HUES64 (cell line): ENCODE results near the gene SUSD6.

ENCODE experiments used
- H3K27ac ChIP-seq: 2 replicates; pipeline ENCODE4 v1.7.0; 2013; ENCODE audit warnings: low read depth, low read length, inconsistent platforms
- H3K27me3 ChIP-seq: 2 replicates; pipeline ENCODE4 v1.6.1; 2013; ENCODE audit warnings: mild to moderate bottlenecking, low read length; ENCODE audit not compliant: insufficient read depth
- H3K36me3 ChIP-seq: 2 replicates; pipeline ENCODE4 v1.6.1; 2013; ENCODE audit warnings: mild to moderate bottlenecking, low read length; ENCODE audit not compliant: insufficient read depth
- H3K4me1 ChIP-seq: 2 replicates; pipeline ENCODE4 v1.6.1; 2013; ENCODE audit warnings: mild to moderate bottlenecking, low read length, moderate library complexity; ENCODE audit not compliant: insufficient read depth
- H3K4me3 ChIP-seq: 2 replicates; pipeline ENCODE4 v1.5.1; 2013; ENCODE audit warnings: mild to moderate bottlenecking, low read length, moderate library complexity
- H3K9ac ChIP-seq: 2 replicates; pipeline ENCODE4 v1.6.1; 2013; ENCODE audit warnings: mild to moderate bottlenecking, low read depth, low read length
- H3K9me3 ChIP-seq: 2 replicates; pipeline ENCODE4 v1.6.1; 2013; ENCODE audit warnings: low read depth, low read length; ENCODE audit not compliant: insufficient read depth
- WGBS: fragments of 150-250, 120-280 bp; methylation state at CpG from one replicate; pipeline ENCODE4 v1.1.7; 2013; ENCODE audit warnings: missing lambda C conversion rate; 5-methylcytosine and 5-hydroxymethylcytosine counted together

The SUSD6 gene

GRCh38 chr14:69612783-69613130 lies 1.4 kb downstream of the SUSD6 start:
- no peak overlapping the region for H3K27ac ChIP-seq
- H3K4me3 ChIP-seq = peak overlapping the region; percentile 61
- peaks cover 14% of the 10 kb centered on the region for H3K27me3 ChIP-seq
- H3K9me3 ChIP-seq = no peaks in the 10 kb centered on the region
- WGBS = 54% methylated on average over 2 of the region's 2 CpGs
- H3K4me1 ChIP-seq = peaks cover 18% of the 10 kb centered on the region
- H3K9ac ChIP-seq = no peak overlapping the region
- no peaks in the 10 kb centered on the region for H3K36me3 ChIP-seq

DNA sequence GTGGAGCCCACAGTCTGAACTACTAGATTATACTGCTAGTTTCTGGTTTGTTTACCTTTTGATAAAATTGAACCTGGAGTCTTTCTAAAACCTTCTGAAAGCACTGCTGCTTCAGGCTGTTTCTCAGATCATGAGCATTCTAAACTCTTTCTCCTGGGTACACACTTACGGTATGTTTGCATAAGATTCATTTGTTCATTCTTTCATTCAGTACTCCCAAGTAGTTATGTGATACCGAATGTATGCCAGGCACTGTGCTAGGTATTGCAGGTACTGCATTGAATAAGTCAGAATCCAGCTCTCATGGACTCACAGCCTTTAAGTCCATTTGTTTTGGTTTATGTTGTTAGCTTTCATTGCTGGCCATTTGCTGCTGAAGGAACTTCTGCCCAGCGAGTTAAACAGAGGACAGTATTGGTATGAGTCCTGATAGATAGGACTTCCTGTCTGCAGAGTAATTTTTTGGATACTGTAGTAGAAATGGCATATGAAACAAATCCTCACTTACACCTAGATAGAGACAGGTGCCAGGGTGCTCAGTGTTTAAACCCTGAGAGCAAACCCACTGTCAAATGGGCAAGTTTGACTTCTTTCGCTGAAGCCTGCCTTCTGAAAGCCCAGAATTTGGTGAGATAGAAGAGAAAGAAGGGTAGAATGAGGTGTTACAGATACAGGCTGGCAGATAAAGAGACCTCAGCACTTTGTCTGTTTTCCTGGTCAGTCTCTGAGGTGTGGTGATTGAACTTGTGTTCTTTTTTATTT lies 2.1 kb downstream of the SUSD6 start:
- Histone ChIP-seq H3K4me1 (peaks cover 18% of the 10 kb centered on the region), H3K27ac (no peak overlapping the region), H3K9ac (no peak overlapping the region), H3K4me3 (no peak overlapping the region), H3K27me3 (peaks cover 14% of the 10 kb centered on the region), H3K36me3 (no peaks in the 10 kb centered on the region), H3K9me3 (no peaks in the 10 kb centered on the region)
- 97% methylated on average over 4 of the region's 4 CpGs for WGBS

- Histone ChIP-seq H3K4me1 (peaks cover 18% of the 10 kb centered on the region), H3K4me3 (no peak overlapping the region), H3K9ac (no peak overlapping the region), H3K36me3 (no peaks in the 10 kb centered on the region), H3K27me3 (peaks cover 14% of the 10 kb centered on the region), H3K27ac (no peak overlapping the region), H3K9me3 (no peaks in the 10 kb centered on the region)
- WGBS = 66% methylated on average over 2 of the region's 2 CpGs
These were observed 3.2 kb downstream of the SUSD6 start for GRCh38 chr14:69614592-69614991.

GRCh38 chr14:69615121-69615495 lies 3.7 kb downstream of the SUSD6 start:
- Histone ChIP-seq H3K9ac (no peak overlapping the region), H3K4me3 (no peak overlapping the region), H3K4me1 (peaks cover 15% of the 10 kb centered on the region), H3K27me3 (peaks cover 14% of the 10 kb centered on the region), H3K27ac (no peak overlapping the region), H3K36me3 (no peaks in the 10 kb centered on the region), H3K9me3 (no peaks in the 10 kb centered on the region)
- 95% methylated on average over 5 of the region's 5 CpGs for WGBS

DNA sequence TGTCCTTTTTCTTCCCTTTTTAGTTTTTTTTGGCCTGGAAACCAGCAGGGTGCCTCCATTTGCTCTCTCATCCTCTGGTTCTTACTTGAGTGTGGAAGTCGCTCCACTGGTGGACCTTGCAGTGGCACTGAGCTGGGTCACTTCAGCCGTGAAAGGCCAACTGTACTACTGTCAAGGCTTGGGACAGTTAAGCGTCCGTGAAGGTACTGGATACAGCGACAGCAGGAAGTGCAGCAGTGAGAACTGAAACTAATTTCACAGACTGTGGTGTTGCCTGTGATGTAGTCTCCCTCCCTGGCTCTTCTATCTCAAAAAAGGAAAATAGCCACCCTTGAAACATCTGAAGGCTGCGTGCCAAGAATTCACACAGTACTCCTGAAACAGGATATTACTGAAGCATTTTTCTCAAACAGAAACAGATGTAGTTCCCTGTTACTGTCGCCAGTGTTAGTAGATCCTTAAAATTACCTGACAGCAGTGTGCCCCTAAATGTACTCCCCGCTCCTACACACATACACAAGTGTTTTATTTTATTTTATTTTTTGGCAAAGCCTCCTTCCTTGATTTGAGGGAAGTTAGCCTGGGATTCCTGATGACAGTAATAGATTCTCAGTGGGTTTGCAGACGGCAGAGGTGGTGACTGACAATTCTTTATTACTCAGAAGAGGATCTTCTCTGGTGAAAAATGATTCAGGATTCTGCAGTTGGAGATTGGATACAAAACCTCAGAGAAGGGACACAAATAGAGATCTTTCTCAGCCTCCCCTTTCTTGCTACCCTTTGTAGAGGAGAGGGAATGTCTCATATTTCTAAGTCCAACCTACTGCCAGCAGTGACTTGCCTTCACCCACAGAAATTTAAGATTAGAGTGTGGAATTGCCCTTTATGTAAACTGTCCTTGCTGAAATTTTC lies 4.4 kb downstream of the SUSD6 start:
- 85% methylated on average over 8 of the region's 9 CpGs for WGBS

GRCh38 chr14:69616408-69616773 lies 5.0 kb downstream of the SUSD6 start:
- no peaks in the 10 kb centered on the region for H3K9me3 ChIP-seq
- no peak overlapping the region for H3K4me3 ChIP-seq
- no peaks in the 10 kb centered on the region for H3K36me3 ChIP-seq
- WGBS = 86% methylated on average over 1 of the region's 1 CpG
- no peak overlapping the region for H3K9ac ChIP-seq
- H3K27ac ChIP-seq = no peak overlapping the region
- H3K4me1 ChIP-seq = peaks cover 8% of the 10 kb centered on the region; the same call in 1 of the 2 replicates
- H3K27me3 ChIP-seq = peaks cover 14% of the 10 kb centered on the region

More for the DNA sequence above, 4.4 kb downstream of the SUSD6 start:
- Histone ChIP-seq H3K4me3 (no peak overlapping the region), H3K27me3 (peaks cover 14% of the 10 kb centered on the region), H3K9me3 (no peaks in the 10 kb centered on the region), H3K4me1 (peaks cover 9% of the 10 kb centered on the region), H3K36me3 (no peaks in the 10 kb centered on the region), H3K9ac (no peak overlapping the region), H3K27ac (no peak overlapping the region)

DNA sequence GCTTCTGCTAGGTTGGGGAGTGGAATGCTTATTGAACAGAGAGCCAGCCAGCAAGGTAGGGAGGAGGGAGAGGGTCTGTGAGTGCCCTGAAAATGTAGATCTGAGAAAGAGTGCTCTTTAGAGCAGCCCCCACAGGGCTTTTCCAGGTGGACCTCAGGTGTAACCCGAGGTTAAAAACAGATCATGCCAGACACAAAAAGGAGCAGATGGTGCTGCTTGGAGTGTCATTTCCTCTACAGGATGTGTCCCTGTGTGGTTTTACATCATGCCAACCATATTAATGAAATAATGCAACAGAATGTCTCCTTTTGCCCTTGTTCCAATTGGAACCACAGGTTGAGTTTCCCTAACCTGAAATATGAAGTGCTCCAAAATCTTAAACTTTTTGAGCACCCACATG lies 6.4 kb downstream of the SUSD6 start:
- H3K36me3 ChIP-seq = no peaks in the 10 kb centered on the region
- no peak overlapping the region for H3K9ac ChIP-seq
- no peaks in the 10 kb centered on the region for H3K9me3 ChIP-seq
- H3K27ac ChIP-seq = no peak overlapping the region
- whole genome bisulfite sequencing = 92% methylated on average over 1 of the region's 1 CpG
- peaks cover 6% of the 10 kb centered on the region; the same call in 1 of the 2 replicates for H3K4me1 ChIP-seq
- no peak overlapping the region for H3K4me3 ChIP-seq
- H3K27me3 ChIP-seq = peaks cover 8% of the 10 kb centered on the region; the same call in 1 of the 2 replicates

GRCh38 chr14:69619012-69619411 lies 7.6 kb downstream of the SUSD6 start:
- WGBS = 87% methylated on average over 3 of the region's 4 CpGs
- Histone ChIP-seq H3K9ac (no peak overlapping the region), H3K27ac (no peak overlapping the region)

GRCh38 chr14:69620211-69620611 lies 8.8 kb downstream of the SUSD6 start:
- Histone ChIP-seq H3K36me3 (no peaks in the 10 kb centered on the region), H3K9ac (no peak overlapping the region), H3K4me1 (no peaks in the 10 kb centered on the region; the same call in 1 of the 2 replicates), H3K4me3 (no peak overlapping the region), H3K27me3 (no peaks in the 10 kb centered on the region), H3K27ac (no peak overlapping the region), H3K9me3 (no peaks in the 10 kb centered on the region)
- WGBS = 95% methylated on average over 5 of the region's 5 CpGs

More at GRCh38 chr14:69619012-69619411, 7.6 kb downstream of the SUSD6 start:
- H3K36me3 ChIP-seq = no peaks in the 10 kb centered on the region
- no peaks in the 10 kb centered on the region for H3K27me3 ChIP-seq
- H3K9me3 ChIP-seq = no peaks in the 10 kb centered on the region
- no peaks in the 10 kb centered on the region; the same call in 1 of the 2 replicates for H3K4me1 ChIP-seq
- no peak overlapping the region for H3K4me3 ChIP-seq

GRCh38 chr14:69620981-69621380 lies 9.6 kb downstream of the SUSD6 start:
- 91% methylated on average over 2 of the region's 2 CpGs for WGBS
- no peaks in the 10 kb centered on the region for H3K27me3 ChIP-seq
- H3K27ac ChIP-seq = no peak overlapping the region
- no peaks in the 10 kb centered on the region for H3K9me3 ChIP-seq
- H3K36me3 ChIP-seq = no peaks in the 10 kb centered on the region
- H3K4me1 ChIP-seq = no peaks in the 10 kb centered on the region; the same call in 1 of the 2 replicates
- no peak overlapping the region for H3K9ac ChIP-seq
- no peak overlapping the region for H3K4me3 ChIP-seq

- Histone ChIP-seq H3K27me3 (no peaks in the 10 kb centered on the region), H3K36me3 (no peaks in the 10 kb centered on the region), H3K9me3 (no peaks in the 10 kb centered on the region), H3K4me1 (peaks cover under 1% of the 10 kb centered on the region; the same call in 1 of the 2 replicates), H3K27ac (no peak overlapping the region), H3K9ac (no peak overlapping the region), H3K4me3 (no peak overlapping the region)
- 97% methylated on average over 4 of the region's 4 CpGs for WGBS
These were observed 12.7 kb downstream of the SUSD6 start for GRCh38 chr14:69624136-69624535.
